Measurements from ENCODE around the gene NUDT16L1.

The NUDT16L1 gene

DNA sequence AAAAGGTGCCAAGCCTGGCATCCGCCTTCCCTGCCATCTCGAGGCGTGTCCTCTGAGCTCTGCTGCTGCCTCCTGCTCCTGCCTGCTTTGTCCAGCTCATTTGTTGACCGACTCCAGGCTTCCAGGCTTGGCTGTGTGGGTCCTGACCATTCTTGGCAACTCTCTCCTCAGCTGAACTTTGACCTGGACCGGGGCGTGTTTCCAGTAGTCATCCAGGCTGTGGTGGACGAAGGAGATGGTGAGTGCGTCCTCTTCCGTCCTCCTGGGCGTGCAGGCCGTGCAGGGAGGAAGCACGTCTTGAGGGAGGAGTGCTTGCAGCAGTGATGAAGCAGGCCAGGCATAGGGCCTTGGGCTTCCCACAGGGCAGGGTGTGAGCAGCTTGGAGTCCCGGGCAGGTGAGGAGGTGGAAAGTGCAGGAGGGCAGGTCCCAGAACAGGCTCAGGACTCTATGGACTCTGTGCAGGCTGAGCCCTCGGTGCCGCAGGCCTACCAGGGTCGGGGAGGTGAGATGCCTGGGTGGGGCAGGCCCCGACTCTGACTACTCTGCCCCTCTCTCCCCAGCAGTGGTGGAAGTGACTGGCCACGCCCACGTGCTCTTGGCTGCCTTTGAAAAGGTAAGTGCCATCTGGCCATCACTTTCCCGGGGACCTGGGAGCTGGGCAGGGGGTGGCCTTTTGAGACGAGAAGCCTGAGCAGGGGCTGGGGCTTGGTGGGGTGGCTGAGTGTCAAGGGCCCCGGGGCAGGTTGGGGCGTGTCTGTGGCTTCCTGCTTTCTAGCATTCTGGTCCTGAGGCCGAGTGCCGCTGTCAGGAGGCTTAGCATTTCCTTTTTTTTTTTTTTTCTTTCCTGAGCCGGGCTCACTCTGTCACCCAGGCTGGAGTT is 28.6 kb upstream of the NUDT16L1 start:
- peak; percentile 47 for DNase-seq

DNA sequence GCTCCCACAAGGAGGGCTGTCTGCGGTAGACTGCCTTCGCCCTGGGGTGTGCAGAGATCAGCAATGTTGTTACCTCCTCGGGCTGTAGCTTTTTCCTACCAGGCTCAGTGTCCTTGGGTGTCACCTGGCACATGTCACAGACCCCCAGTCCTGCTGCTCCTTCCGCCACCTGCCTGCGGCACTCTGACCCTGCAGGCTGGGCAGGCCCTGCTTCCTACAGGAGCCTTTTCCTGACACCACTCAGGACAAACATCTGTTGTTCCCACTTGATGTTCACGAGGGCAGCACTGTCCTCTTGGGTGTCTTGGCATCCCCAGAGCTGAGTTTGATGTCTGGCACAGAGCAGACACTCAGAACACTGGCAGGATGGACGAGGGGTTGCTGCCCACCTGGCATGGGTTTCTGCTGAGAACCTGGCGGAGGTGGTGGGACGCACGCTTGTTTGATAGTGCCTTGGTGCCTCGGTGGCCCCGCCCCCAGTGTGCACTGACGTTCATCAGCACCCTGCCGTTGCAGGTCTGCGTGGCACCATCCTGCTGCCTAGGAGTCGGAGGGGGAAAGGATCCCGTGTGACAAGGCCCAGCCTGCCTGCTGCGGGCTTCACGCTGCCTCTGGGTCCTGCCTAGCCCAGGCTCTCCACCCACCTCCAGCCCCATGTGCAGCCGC is 26.7 kb upstream of the NUDT16L1 start:
- DNase-seq: no peak

DNA sequence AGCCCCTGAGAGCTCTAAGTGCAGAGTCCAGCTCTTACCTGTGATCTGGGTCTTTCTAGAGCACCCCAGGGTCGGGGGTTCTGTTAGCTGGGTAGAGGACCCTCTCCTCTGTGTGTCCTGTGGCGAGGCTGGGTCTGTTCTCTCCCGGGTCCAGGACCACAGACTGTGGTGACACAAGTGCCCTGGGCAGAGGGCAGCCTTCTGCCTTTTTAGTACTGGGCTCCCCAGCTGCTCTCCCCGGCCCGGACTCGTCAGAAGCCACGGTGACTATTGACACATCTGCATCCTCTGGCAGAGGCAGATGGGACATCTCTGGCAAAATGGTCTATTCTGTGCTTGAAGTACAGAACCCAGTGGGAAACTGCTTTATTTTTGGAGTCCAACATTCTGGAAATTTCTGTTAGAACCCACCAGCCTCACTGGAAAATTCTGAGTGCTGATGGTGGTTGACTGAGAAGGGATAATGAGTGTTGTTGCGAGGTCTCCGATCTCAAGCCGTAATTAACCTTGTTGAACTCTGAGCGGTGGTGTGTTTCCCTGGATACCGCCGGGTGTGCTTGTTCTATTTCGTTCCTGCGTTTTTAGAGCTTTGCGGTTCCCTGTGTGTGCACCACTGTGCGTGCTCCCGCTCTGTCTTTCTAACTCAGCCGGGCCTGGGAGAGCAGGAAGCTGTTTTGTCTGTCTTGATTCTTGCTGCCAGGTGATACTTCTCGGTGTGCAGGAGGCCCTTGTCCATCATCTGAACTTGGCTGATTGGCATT is 26.0 kb upstream of the NUDT16L1 start:
- no peak for DNase-seq

DNA sequence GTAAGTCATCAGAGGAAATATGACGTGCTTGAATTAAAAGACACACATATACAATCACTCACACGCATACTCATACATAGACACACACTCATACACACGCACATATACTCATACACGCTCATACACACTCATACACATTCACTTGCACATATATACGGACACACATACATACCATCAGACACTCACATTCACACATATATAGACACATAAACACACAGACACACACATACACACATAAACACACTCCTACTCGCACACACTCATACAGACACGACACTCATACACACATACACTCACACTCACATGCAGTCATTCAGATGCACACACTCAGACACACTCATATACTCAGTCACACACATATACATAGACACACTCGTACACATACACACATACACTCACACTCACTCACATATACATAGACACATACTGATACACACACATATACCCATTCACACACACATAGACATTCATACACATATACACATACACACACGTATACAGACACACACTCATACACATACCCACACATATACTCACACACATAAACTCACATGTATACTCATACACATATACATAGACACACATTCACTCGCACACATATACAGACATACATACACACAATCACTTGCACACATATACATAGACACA is 24.9 kb upstream of the NUDT16L1 start:
- DNase-seq: no peak

DNA sequence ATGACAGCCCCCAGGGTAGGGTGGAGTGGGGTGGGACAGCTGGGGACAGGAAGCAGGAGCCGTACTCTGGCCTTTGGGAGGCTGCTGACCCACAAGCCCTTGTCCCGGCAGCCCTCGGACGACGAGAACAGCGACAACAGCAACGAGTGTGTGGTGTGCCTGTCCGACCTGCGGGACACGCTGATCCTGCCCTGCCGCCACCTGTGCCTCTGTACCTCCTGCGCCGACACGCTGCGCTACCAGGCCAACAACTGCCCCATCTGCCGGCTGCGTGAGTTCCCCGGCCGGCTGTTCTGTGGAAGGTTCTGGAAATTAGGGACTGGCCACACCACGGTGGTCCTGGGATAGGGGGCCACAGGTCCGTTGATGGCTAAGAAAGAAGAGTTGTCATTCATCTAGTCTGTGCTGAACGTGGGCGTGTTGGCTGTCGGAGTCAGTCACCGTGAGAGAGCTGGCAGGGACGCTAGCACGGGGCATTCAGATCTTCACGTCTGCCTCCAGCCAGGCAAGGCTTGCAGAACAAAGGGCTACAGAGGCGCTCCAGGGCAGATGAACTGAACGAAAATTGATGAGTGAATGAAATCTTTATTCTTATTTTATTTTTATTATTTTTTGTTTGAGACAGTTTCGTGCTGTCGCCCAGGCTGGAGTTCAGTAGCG is 19.8 kb upstream of the NUDT16L1 start:
- DNase-seq: no peak

DNA sequence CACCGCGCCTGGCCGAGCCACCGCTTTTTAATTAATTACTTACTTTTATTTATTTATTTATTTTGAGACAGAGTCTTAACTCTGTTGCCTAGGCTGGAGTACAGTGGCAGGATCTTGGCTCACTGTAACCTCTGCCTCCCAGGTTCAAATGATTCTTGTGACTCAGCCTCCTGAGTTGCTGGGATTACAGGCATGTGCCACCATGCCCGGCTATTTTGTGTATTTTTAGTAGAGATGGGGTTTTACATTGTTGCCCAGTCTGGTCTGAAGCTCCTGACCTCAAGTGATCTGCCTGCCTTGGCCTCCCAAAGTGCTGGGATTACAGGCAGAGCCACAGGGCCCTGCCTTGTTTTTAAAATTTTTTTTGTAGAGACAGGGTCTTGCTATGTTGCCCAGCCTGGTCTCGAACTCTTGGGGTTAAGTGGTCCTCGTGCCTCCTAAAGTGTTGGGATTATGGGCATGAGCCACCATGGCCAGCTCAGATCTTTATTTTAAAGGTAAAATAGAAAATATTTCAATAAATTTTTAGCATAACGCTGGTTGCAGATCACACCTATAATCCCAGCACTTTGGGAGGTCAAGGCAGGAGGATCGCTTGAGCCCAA is 18.3 kb upstream of the NUDT16L1 start:
- DNase-seq: no peak

DNA sequence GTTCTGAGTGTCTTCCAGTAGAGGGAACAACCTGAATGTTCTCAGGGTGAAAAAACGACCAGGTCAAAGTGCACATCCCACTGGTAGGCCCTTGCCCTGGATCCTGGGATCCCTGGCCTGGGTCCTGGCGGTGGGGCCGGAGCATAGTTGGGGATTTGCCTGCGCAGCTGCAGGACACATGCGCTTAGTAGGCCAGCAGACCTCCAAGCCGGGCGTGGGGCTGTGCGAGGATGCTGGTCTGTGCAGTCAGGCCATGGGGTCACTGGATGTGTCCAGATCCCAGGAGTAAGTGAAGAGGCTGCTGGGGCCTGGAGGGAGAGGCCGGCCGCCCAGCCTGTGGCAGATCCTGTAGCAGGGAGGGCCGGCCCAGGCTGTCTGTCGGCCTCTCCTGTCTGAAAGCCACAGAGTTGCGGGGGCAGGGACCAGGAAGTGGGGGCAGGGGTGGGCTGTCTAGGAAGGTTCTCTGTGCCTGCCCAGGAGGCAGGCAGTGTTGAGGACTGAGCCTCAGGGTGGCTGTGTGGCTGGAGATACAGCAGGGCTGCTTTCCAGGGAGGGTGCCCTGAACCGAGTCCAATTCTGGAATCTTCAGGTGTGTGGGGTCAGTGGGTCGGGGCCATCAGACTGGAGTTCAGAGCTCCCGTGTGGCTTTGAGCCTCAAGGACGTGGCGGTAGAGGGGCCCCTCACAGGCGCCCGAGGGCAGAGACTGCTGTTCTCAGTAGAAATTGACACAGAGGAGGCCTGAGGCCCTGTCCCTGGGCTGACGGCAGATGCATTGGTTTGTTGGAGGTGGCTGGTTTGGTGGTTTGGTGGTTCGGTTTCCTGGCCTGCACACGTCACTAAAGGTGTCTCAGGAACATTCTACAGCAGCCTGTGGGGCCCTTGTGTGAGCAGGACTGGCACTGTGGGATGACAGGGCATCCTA is 17.2 kb upstream of the NUDT16L1 start:
- DNase-seq: peak; percentile 44

DNA sequence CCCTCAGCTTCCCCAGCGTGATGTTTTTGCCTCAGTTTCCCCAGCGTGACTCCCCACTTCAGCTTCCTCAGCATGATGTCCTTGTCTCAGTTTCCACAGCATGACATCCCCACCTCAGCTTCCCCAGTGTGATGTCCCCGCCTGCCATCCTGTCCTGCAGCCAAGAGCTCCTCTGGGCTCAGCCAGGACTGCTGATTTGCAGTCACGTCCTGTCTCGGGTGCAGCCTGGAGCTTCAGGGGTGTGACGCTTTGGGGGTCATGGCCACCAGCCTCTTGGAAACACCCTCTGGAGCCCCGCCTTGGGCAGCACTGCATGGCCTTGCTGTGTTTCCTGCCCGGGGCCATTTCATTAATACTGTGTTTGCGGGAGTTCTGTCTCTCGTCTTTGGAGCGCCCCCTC is 16.5 kb upstream of the NUDT16L1 start:
- no peak for DNase-seq

DNA sequence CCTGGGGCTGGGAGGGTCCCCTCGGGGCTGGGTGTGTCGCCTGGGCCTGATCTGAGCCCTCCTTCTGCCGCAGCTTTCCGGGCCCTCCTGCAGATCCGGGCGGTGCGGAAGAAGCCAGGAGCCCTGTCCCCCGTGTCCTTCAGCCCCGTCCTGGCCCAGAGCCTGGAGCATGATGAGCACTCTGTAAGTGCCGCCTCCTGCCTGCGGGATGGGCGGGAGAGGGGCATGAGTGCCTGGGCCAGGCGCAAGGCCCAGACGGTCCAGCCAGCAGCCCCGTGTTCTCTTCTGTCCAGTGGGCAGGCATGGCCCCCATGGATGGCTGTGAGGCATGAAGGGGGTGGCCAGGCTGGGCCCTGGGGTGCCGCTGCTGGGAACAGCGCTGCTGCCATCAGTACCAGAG is 16.0 kb upstream of the NUDT16L1 start:
- no peak for DNase-seq

DNA sequence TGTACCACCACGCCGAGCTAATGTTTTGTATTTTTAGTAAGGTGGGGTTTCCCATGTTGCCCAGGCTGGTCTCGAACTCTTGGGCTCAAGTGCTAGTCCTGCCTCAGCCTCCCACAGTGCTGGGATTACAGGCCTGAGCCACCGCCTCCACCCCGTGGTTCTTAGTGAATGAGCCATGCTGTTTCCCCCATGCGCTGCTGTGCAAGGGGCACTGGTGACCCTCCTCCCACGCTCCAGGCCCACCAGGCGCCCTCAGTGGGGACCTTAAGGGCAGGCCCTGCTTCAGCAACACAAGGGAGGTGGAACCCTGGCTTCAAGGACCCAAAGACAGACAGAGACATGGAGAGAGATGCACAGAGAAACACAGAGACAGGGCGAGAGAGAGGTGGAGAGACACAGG is 15.4 kb upstream of the NUDT16L1 start:
- DNase-seq: no peak

DNA sequence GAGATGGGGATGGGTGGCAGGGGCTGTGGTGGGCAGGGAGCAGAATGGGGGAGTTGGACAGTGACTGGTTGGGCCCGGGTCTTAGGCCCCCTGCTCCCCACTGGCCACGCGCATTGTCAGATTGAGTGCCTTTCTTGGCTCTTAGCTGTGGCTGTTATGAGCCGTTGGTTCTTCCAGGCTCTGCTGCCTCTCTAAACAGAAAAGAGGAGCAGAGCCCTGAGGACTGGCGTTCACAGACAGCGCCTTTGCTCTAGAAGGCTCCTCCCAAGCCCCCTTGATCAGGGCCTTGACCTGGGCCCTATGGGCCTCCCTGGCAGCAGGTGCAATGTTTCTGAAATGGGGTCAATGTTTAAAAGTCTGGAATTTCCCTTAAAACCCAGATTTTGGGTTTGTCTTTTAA is 14.8 kb upstream of the NUDT16L1 start:
- no peak for DNase-seq

DNA sequence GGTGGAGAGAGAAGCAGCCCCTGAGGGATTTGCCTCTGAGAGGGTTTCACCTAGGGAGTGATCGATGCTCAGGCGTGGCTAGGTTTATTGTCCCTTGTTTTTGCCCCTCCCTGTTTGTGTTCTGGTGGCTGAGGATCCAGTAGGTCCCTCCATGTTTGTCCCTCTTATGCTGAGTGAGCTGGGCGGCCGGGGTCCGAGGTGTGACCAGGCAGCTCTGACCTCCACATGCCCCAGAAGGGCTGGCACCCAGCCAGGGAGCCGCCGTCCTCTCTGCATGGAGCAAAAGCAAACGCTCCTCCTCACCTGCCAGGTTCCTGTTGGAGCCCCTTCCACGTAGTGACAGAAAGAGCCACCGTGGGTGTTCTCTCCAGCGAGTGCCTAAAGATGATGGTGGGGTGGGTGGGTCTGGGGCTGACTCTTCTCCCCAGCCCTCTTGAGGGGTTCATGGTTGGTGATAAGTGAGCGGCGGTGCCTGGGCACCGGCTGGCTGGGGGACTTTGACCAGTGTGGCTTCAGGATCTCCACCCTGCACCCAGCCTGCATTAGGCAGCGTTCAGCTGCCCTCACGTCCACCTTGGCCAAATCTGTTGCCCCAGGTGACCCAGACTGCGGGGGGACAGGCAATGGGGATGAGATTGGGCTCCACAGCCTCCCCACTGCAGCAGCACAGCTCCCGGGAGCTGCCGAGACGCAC is 14.1 kb upstream of the NUDT16L1 start:
- no peak for DNase-seq

DNA sequence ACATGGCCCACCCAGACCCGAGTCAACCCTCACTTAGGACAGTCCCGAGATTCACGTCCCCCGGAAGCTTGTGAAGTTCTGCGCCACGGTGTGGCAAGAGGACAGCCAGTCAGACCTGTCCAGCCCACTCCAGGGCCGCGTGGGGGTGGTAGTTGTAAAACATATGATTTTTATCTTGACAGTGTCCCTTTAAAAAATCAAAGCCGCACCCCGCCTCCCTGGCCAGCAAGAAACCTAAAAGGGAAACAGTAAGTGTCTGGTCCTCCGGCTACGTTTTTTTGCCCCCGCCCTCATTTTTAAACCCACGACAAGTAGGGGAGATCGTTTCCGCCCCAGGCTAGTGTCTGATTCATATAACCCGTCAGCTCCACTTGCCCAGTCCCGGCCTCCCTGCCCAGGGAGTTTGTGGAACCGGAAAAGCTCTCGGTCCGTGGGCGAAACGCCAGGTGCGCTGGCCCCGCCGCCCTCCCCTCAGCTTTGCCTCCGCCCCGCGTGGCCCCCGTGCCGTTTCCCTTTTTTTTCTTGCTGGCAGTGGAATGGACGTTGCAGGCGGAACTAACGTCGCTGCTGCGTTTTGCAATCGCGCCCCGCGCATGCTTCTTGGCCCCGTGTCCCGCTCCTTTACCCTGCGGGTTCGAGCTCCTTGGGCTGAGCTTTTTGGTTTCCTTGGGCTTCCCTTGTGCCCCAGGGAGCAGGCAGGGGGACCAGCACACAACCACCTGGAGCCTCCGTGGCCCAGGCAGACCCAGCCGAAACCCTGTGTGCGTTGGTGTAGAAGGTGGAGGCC is 13.3 kb upstream of the NUDT16L1 start:
- DNase-seq: no peak

DNA sequence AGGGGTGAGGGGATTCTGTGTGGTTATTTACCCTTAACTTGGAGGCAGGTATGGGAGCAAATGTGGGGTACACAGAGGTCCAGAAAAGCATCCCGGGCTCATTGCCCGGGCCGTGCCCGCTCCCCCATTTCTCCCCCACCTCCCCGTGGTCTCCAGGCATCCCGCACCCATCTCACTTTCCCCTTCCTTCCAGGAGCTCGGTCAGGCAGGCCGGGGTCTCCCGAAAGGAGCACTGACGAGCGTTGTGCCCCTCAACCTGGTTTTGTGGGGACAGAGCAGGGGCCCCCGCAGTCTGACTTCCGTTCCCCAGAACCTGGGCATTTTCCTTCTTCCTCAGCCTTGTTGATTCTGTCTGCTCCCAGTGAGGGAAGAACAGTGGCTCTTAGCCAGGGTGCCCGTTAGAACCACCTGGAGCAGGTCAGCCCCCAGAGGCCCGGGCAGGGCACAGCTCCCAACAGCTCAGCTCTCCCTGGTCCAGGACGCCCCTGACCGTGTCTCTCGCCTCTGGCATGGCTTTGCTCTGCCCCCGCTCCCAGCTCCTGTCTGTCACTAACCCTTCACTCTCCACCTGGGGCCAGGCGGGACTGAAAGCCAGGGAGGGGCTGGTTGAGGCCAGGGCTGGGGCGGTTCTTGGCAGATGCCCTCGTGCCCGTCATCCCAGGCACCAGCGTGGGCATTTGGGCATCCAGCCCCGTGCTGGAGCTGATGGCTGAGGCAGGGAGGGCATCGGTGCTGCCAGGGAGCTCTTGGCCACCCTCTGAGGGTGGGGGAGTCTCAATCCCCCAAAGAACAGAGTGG is 12.5 kb upstream of the NUDT16L1 start:
- DNase-seq: no peak

DNA sequence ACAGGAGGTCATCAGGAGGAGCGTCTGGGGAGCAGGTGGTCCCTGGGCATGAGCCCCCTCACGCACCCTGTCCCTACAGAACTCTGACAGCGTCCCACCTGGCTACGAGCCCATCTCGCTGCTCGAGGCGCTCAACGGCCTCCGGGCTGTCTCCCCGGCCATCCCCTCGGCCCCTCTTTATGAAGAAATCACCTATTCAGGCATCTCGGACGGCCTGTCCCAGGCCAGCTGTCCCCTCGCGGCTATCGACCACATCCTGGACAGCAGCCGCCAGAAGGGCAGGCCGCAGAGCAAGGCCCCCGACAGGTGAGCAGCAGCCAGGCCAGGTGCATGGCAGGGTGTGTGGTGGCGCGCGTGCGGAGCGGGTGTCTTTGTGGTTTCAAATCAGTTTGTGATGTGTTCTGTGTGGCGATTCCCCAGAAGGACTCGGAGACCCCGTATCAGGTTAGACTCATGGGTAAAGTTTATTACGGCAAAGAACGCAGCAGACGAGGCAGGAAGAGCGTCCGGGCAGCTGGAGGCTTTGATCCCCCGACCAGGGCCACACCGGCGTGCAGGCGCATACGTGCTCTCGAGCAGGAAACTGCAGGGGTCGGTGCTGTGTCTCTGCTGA is 11.8 kb upstream of the NUDT16L1 start:
- DNase-seq: no peak

DNA sequence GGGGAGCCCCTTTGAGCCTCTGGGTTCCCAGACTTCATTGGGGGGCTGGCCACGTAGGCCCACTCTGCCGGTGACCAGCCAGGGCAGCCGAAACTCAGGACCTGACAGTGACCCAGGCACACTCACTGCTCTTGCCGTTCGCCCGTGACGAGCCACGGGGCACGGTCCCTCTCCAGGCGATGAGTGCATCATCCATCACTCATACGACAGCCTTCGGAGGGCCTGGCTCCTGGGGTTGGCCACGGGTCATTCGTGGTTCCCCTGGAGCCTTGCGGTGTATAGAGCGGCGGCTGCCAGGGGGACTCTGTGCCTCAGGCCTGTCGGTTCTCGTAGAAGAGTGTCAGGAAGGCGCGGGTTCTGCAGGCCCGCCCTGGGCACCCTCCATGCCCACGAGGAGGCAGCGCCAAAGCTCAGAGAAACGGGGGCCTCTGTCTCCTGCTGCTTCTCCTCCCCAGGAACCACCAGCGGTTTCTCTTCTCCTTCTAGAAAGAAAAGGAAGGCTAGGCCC is 11.2 kb upstream of the NUDT16L1 start:
- no peak for DNase-seq

DNA sequence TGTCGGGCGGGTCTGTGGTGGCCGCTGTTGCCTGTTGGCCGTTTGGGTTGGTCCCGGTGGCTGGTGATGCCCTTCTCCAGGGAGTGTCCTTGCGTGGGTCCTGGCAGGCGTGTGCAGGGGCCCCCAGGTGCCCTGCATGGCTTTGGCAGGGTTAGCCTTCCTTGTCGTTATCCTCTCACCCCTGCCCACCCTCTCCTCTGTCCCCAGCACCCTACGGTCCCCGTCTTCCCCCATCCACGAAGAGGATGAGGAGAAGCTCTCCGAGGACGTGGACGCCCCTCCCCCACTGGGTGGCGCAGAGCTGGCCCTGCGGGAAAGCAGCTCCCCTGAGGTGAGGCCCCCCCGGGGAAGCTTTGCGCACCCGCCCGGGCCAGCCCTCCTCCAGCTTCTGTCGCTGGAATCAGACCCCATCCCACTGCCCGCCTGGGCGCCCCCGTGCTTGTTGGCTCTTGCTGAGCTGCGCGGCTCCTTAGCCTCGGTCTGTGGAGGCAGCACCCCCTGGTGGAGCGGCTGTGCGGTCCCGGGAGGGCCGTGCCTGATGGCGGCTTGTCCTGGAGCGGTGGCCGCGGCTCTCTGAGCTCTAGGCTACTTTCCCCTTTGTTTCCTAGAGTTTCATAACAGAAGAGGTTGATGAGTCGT is 10.6 kb upstream of the NUDT16L1 start:
- no peak for DNase-seq

All from effector CD4-positive, alpha-beta T cell (primary cell).